MG63 (cell line): ENCODE measurements around the gene PHPT1. TPM values are rescaled to one million over a fixed set of nuclear protein-coding genes. Genes with fewer than 3 reads are reported as not detected.
"Not testable (repeated sequence)": the region's sequence is repeated elsewhere in the genome, so short reads cannot be mapped to it uniquely, and the experiment has no call there.

Source experiments
- DNase-seq: peaks from one replicate; pipeline ENCODE4 v3.0.0-alpha.2; 2020
- H3K27me3 ChIP-seq: fragments of 250-450 bp; sonication (Bioruptor Pico); 2 replicates; pipeline ENCODE4 v1.5.1; 2020; ENCODE audit warnings: mild to moderate bottlenecking, moderate library complexity
- H3K36me3 ChIP-seq: fragments of 250-450 bp; sonication (Bioruptor Pico); 2 replicates; pipeline ENCODE4 v1.5.1; 2020; ENCODE audit warnings: mild to moderate bottlenecking, moderate library complexity
- H3K4me3 ChIP-seq: fragments of 250-450 bp; sonication (Bioruptor Pico); 2 replicates; pipeline ENCODE4 v1.5.1; 2020; ENCODE audit warnings: mild to moderate bottlenecking, moderate library complexity
- H3K9me3 ChIP-seq: fragments of 250-450 bp; sonication (Bioruptor Pico); 2 replicates; pipeline ENCODE4 v1.5.1; 2020; ENCODE audit warnings: mild to moderate bottlenecking, moderate library complexity
- total RNA-seq: library from RNA; depleted of rRNA; stranded (reverse); fragments of >200 nt; shearing (Covaris generic); gene quantifications from 2 replicates; pipeline ENCODE4 v1.2.3, GENCODE V29; 2014; ENCODE audit warnings: low replicate concordance

Gene PHPT1
- total RNA-seq, 1 experiment from 2014 or later, result 74.1 TPM

GRCh38 chr9:136831002-136831719 lies 18.0 kb upstream of the PHPT1 start:
- no peak for DNase-seq
- Histone ChIP-seq H3K27me3 (no peaks in the 10 kb centered on the region), H3K4me3 (no peak overlapping the region), H3K9me3 (no peaks in the 10 kb centered on the region), H3K36me3 (peaks cover 20% of the 10 kb centered on the region)

- H3K27me3 ChIP-seq, result no peaks in the 10 kb centered on the region
- DNase-seq, result no peak
- H3K4me3 ChIP-seq, result no peak overlapping the region
- peaks cover 20% of the 10 kb centered on the region for H3K36me3 ChIP-seq
- H3K9me3 ChIP-seq, result no peaks in the 10 kb centered on the region
Measured at GRCh38 chr9:136831720-136832104, 17.5 kb upstream of the PHPT1 start.

- DNase-seq, result no peak
Measured at GRCh38 chr9:136832581-136832980, 16.6 kb upstream of the PHPT1 start.

GRCh38 chr9:136833381-136834048 lies 15.7 kb upstream of the PHPT1 start:
- peaks cover 17% of the 10 kb centered on the region for H3K36me3 ChIP-seq
- not testable (repeated sequence) for H3K27me3 ChIP-seq, DNase-seq, H3K4me3 ChIP-seq, H3K9me3 ChIP-seq

More at GRCh38 chr9:136832581-136832980, 16.6 kb upstream of the PHPT1 start:
- H3K4me3 ChIP-seq, result no peak overlapping the region
- no peaks in the 10 kb centered on the region for H3K27me3 ChIP-seq
- no peaks in the 10 kb centered on the region for H3K9me3 ChIP-seq
- peaks cover 20% of the 10 kb centered on the region for H3K36me3 ChIP-seq

- Histone ChIP-seq H3K4me3 (no peak overlapping the region), H3K36me3 (peaks cover 17% of the 10 kb centered on the region), H3K9me3 (no peaks in the 10 kb centered on the region), H3K27me3 (no peaks in the 10 kb centered on the region)
- no peak for DNase-seq
Measured at GRCh38 chr9:136835162-136835931, 13.9 kb upstream of the PHPT1 start.

GRCh38 chr9:136835932-136836904 lies 13.0 kb upstream of the PHPT1 start:
- Histone ChIP-seq H3K27me3 (no peaks in the 10 kb centered on the region), H3K36me3 (peaks cover 10% of the 10 kb centered on the region), H3K4me3 (no peak overlapping the region), H3K9me3 (no peaks in the 10 kb centered on the region)
- DNase-seq, result no peak

GRCh38 chr9:136837146-136837855 lies 11.9 kb upstream of the PHPT1 start:
- peaks cover 10% of the 10 kb centered on the region for H3K36me3 ChIP-seq
- H3K27me3 ChIP-seq, result no peaks in the 10 kb centered on the region
- H3K9me3 ChIP-seq, result no peaks in the 10 kb centered on the region
- no peak overlapping the region for H3K4me3 ChIP-seq
- no peak for DNase-seq

GRCh38 chr9:136837856-136838277 lies 11.3 kb upstream of the PHPT1 start:
- DNase-seq, H3K9me3 ChIP-seq, H3K27me3 ChIP-seq, H3K4me3 ChIP-seq: not testable (repeated sequence)
- H3K36me3 ChIP-seq, result peaks cover 10% of the 10 kb centered on the region

- Histone ChIP-seq H3K4me3 (no peak overlapping the region), H3K9me3 (no peaks in the 10 kb centered on the region), H3K36me3 (peaks cover 10% of the 10 kb centered on the region), H3K27me3 (no peaks in the 10 kb centered on the region)
- DNase-seq, result no peak
Measured at GRCh38 chr9:136838314-136839228, 10.6 kb upstream of the PHPT1 start.

GRCh38 chr9:136839229-136840139 lies 9.7 kb upstream of the PHPT1 start:
- no peak overlapping the region for H3K4me3 ChIP-seq
- no peak for DNase-seq

GRCh38 chr9:136840140-136840876 lies 8.9 kb upstream of the PHPT1 start:
- Histone ChIP-seq H3K27me3 (no peaks in the 10 kb centered on the region), H3K4me3 (no peak overlapping the region), H3K36me3 (peaks cover 10% of the 10 kb centered on the region), H3K9me3 (no peaks in the 10 kb centered on the region)
- DNase-seq, result no peak

More at GRCh38 chr9:136839229-136840139, 9.7 kb upstream of the PHPT1 start:
- Histone ChIP-seq H3K9me3 (no peaks in the 10 kb centered on the region), H3K36me3 (peaks cover 10% of the 10 kb centered on the region), H3K27me3 (no peaks in the 10 kb centered on the region)

GRCh38 chr9:136840877-136841645 lies 8.1 kb upstream of the PHPT1 start:
- Histone ChIP-seq H3K4me3 (no peak overlapping the region), H3K36me3 (peaks cover 7% of the 10 kb centered on the region; the same call in 1 of the 2 replicates), H3K9me3 (no peaks in the 10 kb centered on the region), H3K27me3 (no peaks in the 10 kb centered on the region)
- DNase-seq, result peak; percentile 76
